GM19023 (cell line): ENCODE results near the gene ATP1A4.
A peak's percentile ranks its signal among the peaks of the same experiment; 100 is the strongest.

Experiments
- ATAC-seq: cut with Tn5 transposase; IDR thresholded peaks from one replicate; pipeline ENCODE4 v1.9.1; 2021; ENCODE audit warnings: mild to moderate bottlenecking, moderate library complexity; ENCODE audit not compliant: unreplicated experiment

The ATP1A4 gene

GRCh38 chr1:160204526-160205241 lies 53.3 kb downstream of the ATP1A4 start:
- ATAC-seq = peak; percentile 60

GRCh38 chr1:160205242-160206035 lies 54.0 kb downstream of the ATP1A4 start, which contains the start of gene PEA15:
TSS of gene PEA15 (plus strand) at chr1:160205384. CDS start at chr1:160211545, 6,161 bp downstream.
- ATAC-seq = peak; percentile 55

GRCh38 chr1:160206036-160206389 lies 54.6 kb downstream of the ATP1A4 start:
- ATAC-seq = peak; percentile 30

GRCh38 chr1:160206421-160207117 lies 55.2 kb downstream of the ATP1A4 start:
- no peak for ATAC-seq

GRCh38 chr1:160207118-160207650 lies 55.8 kb downstream of the ATP1A4 start:
- no peak for ATAC-seq

- ATAC-seq = no peak
Measured at GRCh38 chr1:160207771-160208556, 56.6 kb downstream of the ATP1A4 start.

GRCh38 chr1:160208557-160209320 lies 57.3 kb downstream of the ATP1A4 start:
- no peak for ATAC-seq

GRCh38 chr1:160209321-160210046 lies 58.1 kb downstream of the ATP1A4 start:
- no peak for ATAC-seq

- ATAC-seq = no peak
Measured at GRCh38 chr1:160210561-160210960, 59.2 kb downstream of the ATP1A4 start.

GRCh38 chr1:160211046-160211790 lies 59.8 kb downstream of the ATP1A4 start:
- ATAC-seq = no peak

- ATAC-seq = no peak
Measured at GRCh38 chr1:160214481-160215140, 63.2 kb downstream of the ATP1A4 start.

- no peak for ATAC-seq
Measured at GRCh38 chr1:160216301-160216700, 64.9 kb downstream of the ATP1A4 start.

- no peak for ATAC-seq
Measured at GRCh38 chr1:160217481-160218051, 66.2 kb downstream of the ATP1A4 start.

GRCh38 chr1:160219062-160219929 lies 67.9 kb downstream of the ATP1A4 start:
- ATAC-seq = no peak

- ATAC-seq = no peak
Measured at GRCh38 chr1:160220301-160220700, 68.9 kb downstream of the ATP1A4 start.

GRCh38 chr1:160221089-160221488 lies 69.7 kb downstream of the ATP1A4 start:
- no peak for ATAC-seq

- no peak for ATAC-seq
Measured at GRCh38 chr1:160222546-160222945, 71.1 kb downstream of the ATP1A4 start.
